GM12873 (cell line): ENCODE measurements around the gene SCIMP.

Experiments
- CTCF ChIP-seq: IDR thresholded peaks from 2 replicates; pipeline ENCODE4 v1.5.1; 2012; ENCODE audit warnings: low read depth, mild to moderate bottlenecking, moderate library complexity, low read length, control low read depth; ENCODE audit not compliant: insufficient read depth; ENCODE audit errors: missing control alignments

SCIMP gene

GRCh38 chr17:5191541-5192417, 42.9 kb downstream of the SCIMP start, which contains the start of gene ZNF594:
Gene ZNF594 (minus strand): TSS chr17:5191868. CDS start chr17:5184256, 7,612 bp downstream.
- peak; percentile 77 for TF ChIP-seq CTCF

- no peak for TF ChIP-seq CTCF
Observed at GRCh38 chr17:5184288-5184687, 50.4 kb downstream of the SCIMP start.

DNA sequence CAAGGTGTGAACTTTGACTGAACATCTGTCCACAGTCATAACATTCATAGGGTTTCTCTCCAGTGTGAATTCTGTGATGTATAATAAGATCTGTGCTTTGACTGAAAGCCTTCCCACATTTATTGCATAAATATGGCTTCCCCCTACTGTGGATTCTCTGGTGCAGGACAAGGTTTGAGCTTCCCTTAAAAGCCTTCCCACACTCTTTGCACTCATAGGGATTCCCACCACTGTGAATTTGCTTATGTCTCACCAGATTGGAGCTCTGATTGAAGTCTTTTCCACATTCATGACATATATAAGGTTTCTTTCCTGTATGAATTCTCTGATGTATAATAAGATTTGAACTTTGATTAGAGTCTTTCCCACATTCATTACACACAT, 51.3 kb downstream of the SCIMP start:
- TF ChIP-seq CTCF = no peak

DNA sequence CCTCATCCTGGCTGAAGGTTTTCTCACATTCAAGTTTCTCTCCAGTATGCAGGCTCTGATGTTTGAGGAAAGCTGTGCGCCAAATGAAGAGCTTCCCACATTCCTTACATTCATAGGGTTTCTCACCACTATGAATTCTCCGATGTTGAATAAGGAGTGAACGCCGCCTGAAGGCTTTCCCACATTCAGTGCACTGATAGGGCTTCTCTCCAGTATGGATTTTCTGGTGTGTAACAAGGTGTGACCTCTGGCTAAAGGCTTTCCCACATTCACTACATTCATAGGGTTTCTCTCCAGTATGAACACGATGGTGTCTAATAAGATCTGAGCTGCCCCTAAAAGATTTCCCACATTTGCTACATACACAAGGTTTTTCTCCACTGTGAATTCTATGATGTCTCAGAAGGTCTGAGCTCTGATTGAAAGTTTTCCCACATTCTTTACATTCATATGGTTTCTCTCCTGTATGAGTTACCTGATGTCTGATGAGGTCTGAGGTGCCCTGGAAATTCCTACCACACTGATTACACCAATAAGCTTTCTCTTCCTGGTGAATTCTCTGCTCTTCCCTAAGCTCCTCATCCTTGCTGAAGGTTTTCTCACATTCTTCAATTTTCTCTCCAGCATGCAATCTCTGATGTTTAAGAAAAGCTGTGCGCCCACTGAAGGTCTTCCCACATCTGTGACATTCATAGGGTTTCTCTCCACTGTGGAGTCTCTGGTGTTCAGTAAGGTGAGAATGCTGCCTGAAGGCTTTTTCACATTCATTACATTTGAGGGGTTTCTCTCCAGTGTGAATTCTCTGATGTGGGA, 51.9 kb downstream of the SCIMP start:
- TF ChIP-seq CTCF = no peak

- no peak for TF ChIP-seq CTCF
Observed at GRCh38 chr17:5181509-5182305, 53.0 kb downstream of the SCIMP start.

GRCh38 chr17:5179003-5179402, 55.7 kb downstream of the SCIMP start:
- TF ChIP-seq CTCF = no peak

GRCh38 chr17:5164436-5164835, 70.2 kb downstream of the SCIMP start:
- TF ChIP-seq CTCF = no peak
